Lung (tissue), 12 donors: ENCODE measurements around the gene MARK3. TPM values are rescaled to one million over a fixed set of nuclear protein-coding genes. Genes with fewer than 3 reads are reported as not detected.

Source experiments
- ATAC-seq: fragments of 200-7000 bp; cut with Tn5 transposase; one replicate; pipeline ENCODE4 v1.9.1; 2020; ENCODE audit warnings: moderate number of reproducible peaks; ENCODE audit not compliant: insufficient read depth, low FRiP score
- DNase-seq, 3 donors: peaks; one replicate each; pipeline ENCODE4 v3.0.0-alpha.2; 2013 to 2017
- H3K27ac ChIP-seq, 2 donors: one replicate each; pipeline ENCODE4 v1.5.1; 2013; ENCODE audit warnings: mild to moderate bottlenecking in 2 of 2, moderate library complexity in 2 of 2, control low read depth in 1 of 2, inconsistent platforms in 1 of 2, low read depth in 1 of 2, low read length in 1 of 2
- H3K27me3 ChIP-seq, 3 donors: one replicate each; pipeline ENCODE4 v1.5.1; 2013; ENCODE audit warnings: low read length in 2 of 3; ENCODE audit not compliant: control insufficient read depth in 3 of 3, insufficient read depth in 3 of 3
- H3K36me3 ChIP-seq, 4 donors: one replicate each; pipeline ENCODE4 v1.5.1; 2013; ENCODE audit warnings: low read length in 4 of 4, mild to moderate bottlenecking in 1 of 4, moderate library complexity in 1 of 4; ENCODE audit not compliant: control insufficient read depth in 4 of 4, insufficient read depth in 4 of 4
- H3K4me1 ChIP-seq, 5 donors: one replicate each; pipeline ENCODE4 v1.5.1; 2013; ENCODE audit warnings: low read length in 5 of 5, mild to moderate bottlenecking in 2 of 5, moderate library complexity in 1 of 5; ENCODE audit not compliant: control insufficient read depth in 5 of 5, insufficient read depth in 5 of 5
- H3K4me3 ChIP-seq: one replicate; pipeline ENCODE4 v1.5.1; 2013; ENCODE audit warnings: mild to moderate bottlenecking, control low read depth, moderate library complexity
- H3K9ac ChIP-seq, 2 donors: one replicate each; pipeline ENCODE4 v1.5.1; 2013; ENCODE audit warnings: low read length in 2 of 2, control low read depth in 1 of 2; ENCODE audit not compliant: insufficient read depth in 1 of 2
- H3K9me3 ChIP-seq, 4 donors: one replicate each; pipeline ENCODE4 v1.5.1; 2013; ENCODE audit warnings: low read length in 3 of 4, mild to moderate bottlenecking in 1 of 4, moderate library complexity in 1 of 4; ENCODE audit not compliant: control insufficient read depth in 4 of 4, insufficient read depth in 3 of 4
- WGBS, 2 donors: extraction: QIAGEN DNeasy Blood & Tissue Kit; methylation state at CpG; one replicate each; pipeline ENCODE4 v1.1.7; 2013; 5-methylcytosine and 5-hydroxymethylcytosine counted together
- polyA plus RNA-seq, 2 donors: library from polyadenylated mRNA; stranded (reverse); fragments of 200-250 nt; gene quantifications; one replicate each; pipeline ENCODE4 v1.2.1, GENCODE V29; 2013
- total RNA-seq, 2 donors: library from RNA; depleted of rRNA in 1 of 2; stranded (reverse); fragments of >200 nt in 1 of 2; gene quantifications; one replicate each; pipeline ENCODE4 v1.2.1, GENCODE V29; 2014 to 2021
- TF ChIP-seq, protein P1 (sequence below): IDR thresholded peaks from 2 replicates; pipeline ENCODE4 v1.5.1; 2012; ENCODE audit warnings: mild to moderate bottlenecking; ENCODE audit errors: control extremely low read depth, extremely low read depth
- donor health status: control.
- donor health status: control.
- donor health status: Bipolar disorder and iron deficiency.
- donor health status: healthy.
- donor health status: DM: yes; HTN: yes; CAD: no.

Gene MARK3
- total and polyA plus RNA-seq, 4 donors: 56.2 to 177 (median 101) TPM

DNA sequence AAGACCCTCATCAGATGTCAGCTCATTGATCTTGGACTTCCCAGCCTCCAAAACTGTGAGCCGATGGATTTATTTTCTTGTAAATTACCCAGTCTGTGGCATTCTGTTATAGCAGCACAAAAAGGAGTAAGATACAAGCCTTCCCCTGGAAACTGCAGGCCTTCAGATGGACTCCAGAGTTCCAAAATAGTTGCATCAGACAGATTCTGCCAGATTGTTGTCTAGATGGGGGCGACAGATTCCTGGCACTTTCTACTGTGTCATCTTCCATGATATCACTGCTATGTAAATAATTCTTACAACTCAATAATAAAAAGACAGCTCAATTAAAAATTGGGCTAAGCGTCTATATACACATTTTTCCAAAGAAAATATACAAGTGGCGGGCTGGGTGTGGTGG is 17.2 kb upstream of the MARK3 start:
- no peak overlapping the region for H3K9ac ChIP-seq
- H3K36me3 ChIP-seq: no peaks in the 10 kb centered on the region
- DNase-seq (no peak), ATAC-seq (no peak)
- peaks cover 0 to under 1% (median under 1%) of the 10 kb centered on the region in 4 donors for H3K9me3 ChIP-seq
- 83 to 85% methylated on average over 4 of the region's 4 CpGs for WGBS, 2 donors
- TF ChIP-seq, protein P1, sequence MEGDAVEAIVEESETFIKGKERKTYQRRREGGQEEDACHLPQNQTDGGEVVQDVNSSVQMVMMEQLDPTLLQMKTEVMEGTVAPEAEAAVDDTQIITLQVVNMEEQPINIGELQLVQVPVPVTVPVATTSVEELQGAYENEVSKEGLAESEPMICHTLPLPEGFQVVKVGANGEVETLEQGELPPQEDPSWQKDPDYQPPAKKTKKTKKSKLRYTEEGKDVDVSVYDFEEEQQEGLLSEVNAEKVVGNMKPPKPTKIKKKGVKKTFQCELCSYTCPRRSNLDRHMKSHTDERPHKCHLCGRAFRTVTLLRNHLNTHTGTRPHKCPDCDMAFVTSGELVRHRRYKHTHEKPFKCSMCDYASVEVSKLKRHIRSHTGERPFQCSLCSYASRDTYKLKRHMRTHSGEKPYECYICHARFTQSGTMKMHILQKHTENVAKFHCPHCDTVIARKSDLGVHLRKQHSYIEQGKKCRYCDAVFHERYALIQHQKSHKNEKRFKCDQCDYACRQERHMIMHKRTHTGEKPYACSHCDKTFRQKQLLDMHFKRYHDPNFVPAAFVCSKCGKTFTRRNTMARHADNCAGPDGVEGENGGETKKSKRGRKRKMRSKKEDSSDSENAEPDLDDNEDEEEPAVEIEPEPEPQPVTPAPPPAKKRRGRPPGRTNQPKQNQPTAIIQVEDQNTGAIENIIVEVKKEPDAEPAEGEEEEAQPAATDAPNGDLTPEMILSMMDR: no peak
- H3K27ac ChIP-seq: no peak overlapping the region
- H3K4me1 ChIP-seq: no peaks in the 10 kb centered on the region
- H3K27me3 ChIP-seq: no peaks in the 10 kb centered on the region
- no peak overlapping the region for H3K4me3 ChIP-seq

DNA sequence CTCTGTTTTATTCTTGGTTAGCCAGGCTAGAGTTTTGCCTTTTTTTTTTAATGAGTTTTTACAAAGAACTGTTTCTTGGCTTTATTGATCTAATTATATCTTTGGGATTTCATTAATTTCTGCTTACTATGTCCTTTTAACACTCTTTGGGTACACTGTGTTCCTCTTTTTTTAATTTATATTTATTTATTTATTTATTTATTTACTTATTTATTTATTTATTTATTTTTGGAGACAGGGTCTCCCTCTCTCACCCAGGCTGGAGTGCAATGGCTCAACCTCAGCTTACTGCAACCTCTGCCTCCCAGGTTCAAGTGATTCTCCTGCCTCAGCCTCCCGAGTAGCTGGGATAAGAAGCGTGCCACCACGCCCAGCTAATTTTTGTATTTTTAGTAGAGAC is 15.1 kb upstream of the MARK3 start:
- TF ChIP-seq, protein P1: no peak
- H3K4me1 ChIP-seq: no peaks in the 10 kb centered on the region
- H3K36me3 ChIP-seq: no peaks in the 10 kb centered on the region
- H3K9ac ChIP-seq: no peak overlapping the region
- DNase-seq (no peak), ATAC-seq (no peak)
- WGBS, 2 donors: 93 to 97% methylated on average over 3 of the region's 3 CpGs
- no peaks in the 10 kb centered on the region for H3K27me3 ChIP-seq
- no peak overlapping the region for H3K4me3 ChIP-seq
- H3K9me3 ChIP-seq: no peaks in the 10 kb centered on the region
- no peak overlapping the region for H3K27ac ChIP-seq

DNA sequence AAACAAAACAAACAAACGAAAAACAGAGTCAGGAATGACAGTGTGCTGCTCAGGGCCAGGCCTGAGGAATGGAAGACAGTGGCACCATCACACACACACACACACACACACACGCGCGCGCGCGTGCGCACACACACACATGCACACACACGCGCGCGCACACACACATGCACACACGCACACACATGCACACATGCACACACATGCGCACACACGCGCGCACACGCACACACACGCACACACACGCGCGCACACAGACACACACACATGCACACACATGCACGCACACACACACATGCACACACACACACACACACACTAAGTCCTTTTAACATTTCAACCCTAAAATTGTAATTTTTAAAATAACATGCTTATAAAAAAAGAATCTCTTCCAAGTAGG is 13.2 kb upstream of the MARK3 start:
- 54 to 85% methylated on average over 11 to 16 of the region's 23 CpGs for WGBS, 2 donors
- no peak overlapping the region for H3K27ac ChIP-seq

More for the DNA sequence above, 13.2 kb upstream of the MARK3 start:
- DNase-seq (no peak), ATAC-seq (no peak)
- TF ChIP-seq, protein P1: no peak
- Histone ChIP-seq H3K4me3 (no peak overlapping the region), H3K9me3 (no peaks in the 10 kb centered on the region), H3K4me1 (no peaks in the 10 kb centered on the region), H3K9ac (no peak overlapping the region), H3K27me3 (no peaks in the 10 kb centered on the region), H3K36me3 (no peaks in the 10 kb centered on the region)
